GM19025 (cell line): ENCODE results near the gene RUFY3.
"Not testable (repeated sequence)": the region's sequence is repeated elsewhere in the genome, so short reads cannot be mapped to it uniquely, and the experiment has no call there.

Experiments used
- ATAC-seq: cut with Tn5 transposase; IDR thresholded peaks from one replicate; pipeline ENCODE4 v1.9.1; 2021; ENCODE audit warnings: mild to moderate bottlenecking, low read depth, moderate library complexity; ENCODE audit not compliant: unreplicated experiment

Gene RUFY3

DNA sequence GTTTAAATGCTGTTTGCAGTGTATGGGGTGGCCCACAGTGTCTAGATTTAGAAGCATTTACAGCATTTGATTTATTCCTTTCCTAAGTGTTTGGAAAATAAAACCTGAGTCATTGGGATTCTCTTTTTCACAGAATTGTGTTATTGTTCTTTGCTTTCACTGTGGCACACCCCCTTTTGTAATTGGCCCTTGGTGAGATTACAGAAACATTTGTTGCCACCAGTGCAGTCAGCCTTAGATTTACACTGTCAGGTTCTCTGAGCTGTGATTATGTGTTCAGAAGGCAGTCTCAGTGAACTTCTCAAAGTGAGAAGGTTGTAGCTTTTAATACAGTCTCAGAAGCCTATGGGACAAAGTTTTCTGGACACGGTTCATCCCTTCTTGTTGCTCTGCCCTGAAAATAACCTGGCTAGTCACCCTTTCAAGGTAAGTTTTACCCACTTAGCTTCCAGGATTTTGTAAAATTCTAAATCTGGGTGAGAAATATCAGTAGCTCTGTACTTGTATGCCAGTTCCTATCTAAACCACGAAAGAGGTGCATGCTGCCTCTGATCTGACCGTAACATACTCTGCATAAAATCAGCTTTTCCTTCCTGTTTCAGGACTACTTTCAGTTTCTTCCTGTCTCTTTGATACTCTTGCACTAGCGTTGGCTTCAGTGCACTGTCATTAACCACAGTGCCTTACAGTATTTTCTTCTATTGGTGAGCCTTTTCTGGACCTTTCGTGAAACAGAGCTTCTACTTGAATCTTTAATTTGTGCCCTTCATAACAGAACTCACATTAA is 12.6 kb downstream of the RUFY3 start:
- ATAC-seq = peak; percentile 86

DNA sequence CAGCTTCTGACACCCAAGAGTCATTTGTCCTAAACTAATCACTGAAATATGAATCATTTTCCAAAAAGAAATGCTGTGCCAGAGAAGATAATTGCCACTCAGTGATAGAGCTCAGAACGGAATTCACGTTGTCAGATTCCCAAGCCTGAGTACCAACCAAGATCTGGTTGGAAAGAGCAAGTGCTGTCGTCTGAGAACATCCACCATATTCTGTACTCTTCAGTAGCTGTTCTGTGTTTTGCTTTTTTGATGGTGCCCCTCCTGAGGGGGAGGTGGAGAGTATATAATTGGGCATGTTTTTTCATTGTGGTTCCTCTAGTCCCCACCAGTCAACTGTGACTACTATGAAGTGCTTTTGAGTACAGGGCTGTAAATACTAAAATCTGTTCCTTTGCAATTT is 13.2 kb downstream of the RUFY3 start:
- no peak for ATAC-seq

DNA sequence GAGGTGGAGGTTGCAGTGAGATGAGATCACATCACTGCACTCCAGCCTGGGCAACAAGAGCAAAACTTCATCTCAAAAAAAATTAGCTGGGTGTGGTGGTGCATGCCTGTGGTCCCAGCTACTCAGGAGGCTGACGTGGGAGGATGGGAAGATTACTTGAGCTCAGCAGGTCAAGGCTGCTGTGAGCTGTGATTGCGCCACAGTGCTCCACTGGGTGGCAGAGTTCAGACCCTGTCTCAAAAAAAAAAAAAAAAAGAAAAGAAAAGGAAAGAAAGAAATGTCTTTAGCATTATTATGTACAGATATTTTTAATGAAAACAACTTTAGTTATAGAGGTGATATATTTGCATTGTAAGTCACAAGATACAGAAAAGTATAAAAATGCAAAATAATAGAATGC is 14.2 kb downstream of the RUFY3 start:
- not testable (repeated sequence) for ATAC-seq

DNA sequence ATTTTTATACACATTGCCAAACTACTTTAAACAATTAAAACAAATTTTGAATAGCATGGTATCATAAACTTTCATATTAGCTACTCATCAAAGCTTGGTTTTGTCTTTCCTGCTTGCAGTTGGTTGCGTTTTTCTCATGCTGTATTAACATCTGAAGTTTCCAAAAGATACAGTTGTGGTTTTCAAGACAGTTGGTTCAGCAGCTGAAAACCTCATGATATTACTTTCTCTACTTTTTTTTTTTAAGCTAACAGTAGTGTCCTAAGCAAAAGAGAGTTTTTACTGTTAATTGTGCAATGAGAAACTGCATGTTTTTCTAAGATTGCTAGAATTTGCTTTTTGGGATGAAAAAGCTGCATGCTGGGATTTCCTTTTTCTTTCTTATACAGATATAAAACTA is 15.2 kb downstream of the RUFY3 start:
- ATAC-seq = no peak

DNA sequence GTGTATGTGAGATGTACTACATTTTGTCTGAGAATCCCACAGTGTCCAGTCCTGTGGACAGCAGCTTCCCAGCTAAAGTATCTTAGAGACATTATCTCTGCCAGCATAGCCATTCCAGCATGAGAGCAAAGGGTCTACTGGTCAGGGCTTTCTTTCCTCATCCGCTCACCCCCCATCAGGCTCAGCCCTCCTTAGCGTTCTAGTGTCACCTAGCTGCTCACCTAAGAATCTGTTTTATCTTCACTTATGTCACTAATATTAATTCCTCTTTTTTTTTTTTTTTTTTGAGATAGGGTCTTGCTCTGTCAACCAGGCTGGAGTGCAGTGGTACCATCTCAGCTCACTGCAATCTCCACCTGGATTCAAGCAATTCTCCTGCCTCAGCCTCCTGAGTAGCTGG is 15.6 kb downstream of the RUFY3 start:
- ATAC-seq = no peak

DNA sequence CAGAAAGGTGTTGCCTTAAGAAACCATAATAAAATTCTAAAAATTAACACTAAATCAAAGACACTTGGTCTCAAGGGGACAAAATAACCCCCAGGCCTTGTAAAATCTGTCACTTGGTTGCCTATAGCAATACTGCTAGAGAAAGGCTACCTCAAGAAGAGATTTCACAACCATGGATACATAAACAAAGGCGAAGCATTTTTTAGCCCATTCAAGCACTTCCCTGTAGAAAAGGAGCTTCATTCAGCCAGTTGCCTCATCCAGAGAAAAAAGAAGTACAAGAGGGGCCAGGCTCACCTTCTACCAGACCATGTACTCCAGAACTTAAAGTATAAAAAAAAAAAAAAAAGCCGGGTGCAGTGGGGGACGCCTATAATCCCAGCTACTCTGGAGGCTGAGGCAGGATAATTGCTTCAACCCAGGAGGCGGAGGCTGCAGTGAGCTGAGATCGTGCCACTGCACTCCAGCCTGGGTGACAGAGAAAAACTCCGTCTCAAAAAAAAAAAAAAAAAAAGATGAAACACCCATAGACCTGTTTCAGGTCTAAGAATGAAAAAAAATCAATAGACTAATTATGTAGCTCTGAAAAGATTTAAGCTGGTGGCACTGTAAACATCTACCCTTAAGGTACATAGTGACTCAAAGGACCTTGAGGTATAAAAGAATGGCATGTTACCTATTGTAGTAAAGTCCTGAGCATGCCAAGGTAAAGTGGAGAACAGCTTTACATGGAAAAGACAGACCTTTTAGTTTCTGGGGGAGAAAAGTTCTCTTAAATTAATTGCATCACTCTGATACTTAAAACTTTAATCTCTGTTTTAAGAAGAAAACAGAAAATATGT is 18.0 kb downstream of the RUFY3 start:
- ATAC-seq = no peak

DNA sequence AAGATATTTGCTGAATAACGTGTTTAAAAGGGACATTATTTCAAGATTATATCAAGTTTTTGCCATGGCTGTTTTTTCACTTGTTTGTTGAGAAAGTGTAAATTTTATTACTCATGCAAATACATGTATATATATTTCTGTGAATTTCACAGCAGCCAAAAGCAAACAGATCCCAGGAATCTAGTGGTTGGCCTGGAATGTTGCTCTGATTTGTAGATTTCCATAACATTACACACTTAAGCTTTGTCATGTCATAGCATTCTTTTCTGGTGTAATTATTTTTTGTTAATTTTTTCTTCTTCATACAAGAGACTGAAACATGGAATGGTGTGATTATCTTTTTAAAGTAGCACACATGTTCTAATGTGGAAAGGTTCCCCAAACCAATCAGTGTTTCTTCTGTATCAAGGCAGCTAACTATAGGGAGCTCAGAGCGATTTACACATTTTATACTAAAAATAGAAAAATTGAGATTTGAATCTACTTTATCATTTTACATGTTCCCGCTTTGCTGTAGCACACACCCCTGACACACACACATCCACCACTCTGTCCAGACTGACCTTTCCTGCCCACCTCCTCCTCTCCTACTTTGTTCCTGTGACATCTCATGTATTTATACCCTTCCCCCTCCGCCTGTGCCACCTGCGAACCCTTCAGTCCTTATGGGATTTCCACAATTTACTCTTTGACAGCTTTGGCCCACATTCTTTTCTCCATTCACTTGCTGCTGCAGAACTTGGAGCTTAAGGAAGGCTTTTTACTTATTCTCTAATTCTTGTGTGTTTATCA is 20.3 kb downstream of the RUFY3 start:
- ATAC-seq = no peak

DNA sequence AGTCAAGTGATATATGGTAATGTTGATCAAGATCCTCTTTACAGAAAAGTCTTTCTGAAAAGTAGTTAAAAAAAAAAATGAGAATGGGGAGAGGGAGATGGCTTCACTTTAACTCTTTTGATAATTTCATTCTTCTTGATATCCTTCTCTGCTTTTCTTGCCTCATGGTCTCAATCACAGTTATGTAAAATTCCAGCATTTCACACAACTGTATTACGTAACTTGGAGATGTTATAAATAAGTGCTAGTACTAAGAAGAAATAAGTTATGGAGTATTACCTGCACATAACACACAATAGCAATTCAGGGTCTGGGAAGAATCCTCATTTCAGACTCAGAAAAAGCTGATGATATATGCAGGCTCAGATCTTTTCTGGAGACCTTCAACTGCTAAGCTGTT is 22.0 kb downstream of the RUFY3 start:
- no peak for ATAC-seq

DNA sequence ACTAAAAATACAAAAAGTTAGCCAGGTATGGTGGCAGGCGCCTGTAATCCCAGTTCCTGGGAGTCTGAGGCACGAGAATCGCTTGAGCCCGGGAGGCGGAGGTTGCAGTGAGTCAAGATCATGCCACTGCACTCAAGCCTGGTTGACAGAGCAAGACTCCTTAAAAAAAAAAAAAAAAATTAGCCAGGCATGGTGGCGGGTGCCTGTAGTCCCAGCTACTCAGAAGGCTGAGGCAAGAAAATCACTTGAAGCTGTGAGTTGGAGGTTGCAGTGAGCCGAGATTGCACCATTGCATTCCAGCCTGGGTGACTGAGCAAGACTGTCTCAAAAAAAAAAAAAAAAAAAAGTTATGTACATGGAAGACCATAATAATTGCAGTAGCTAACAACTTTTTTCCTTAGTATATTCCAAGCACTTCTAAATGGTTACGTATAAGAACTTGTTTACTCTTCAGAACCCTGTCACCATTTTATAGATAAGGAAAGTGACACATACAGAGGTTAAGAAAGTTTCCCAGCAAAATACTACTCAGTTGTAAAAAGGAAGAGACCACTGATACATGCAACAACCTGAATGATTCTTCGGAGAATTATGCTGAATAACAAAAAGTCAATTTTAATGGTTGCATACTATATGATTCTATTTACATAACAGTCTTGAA is 24.5 kb downstream of the RUFY3 start:
- no peak for ATAC-seq

DNA sequence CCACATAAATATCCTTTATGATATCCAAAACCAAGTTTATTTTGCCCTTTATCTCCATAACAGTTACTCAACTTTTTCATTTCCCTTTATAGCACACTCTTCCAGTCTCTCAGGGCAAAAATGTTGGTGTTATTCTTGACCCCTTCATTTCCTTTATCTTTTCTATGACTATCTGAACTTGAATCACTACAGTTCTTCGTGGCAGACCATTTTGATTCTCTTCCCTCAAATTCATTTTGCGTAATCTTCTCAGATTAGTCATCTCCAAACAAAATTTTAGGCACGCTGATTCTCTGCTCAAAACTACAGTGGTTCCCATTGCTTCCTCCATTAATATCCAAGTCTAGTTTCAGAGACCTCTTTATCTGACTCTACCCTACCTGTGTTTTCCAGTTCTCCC is 26.1 kb downstream of the RUFY3 start:
- ATAC-seq = no peak

DNA sequence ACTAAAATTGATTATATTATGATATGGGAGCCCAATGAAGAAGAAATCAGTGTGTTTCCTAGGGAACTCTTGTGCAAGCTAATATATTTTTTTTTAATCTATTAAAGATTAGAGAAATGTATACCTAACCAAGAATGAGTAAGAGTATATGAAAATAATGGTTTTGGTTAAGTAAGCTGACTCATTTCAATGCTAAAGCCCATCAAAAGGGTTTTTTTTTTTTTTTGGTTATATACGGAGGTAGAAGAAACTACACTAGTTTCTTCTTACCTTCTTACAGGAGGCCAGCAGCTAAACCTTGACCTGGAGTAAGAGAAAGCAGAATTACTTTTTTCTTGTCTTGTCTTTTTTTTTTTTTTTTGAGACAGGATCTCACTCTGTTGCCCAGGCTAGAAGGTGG is 27.5 kb downstream of the RUFY3 start:
- ATAC-seq = peak; percentile 78

DNA sequence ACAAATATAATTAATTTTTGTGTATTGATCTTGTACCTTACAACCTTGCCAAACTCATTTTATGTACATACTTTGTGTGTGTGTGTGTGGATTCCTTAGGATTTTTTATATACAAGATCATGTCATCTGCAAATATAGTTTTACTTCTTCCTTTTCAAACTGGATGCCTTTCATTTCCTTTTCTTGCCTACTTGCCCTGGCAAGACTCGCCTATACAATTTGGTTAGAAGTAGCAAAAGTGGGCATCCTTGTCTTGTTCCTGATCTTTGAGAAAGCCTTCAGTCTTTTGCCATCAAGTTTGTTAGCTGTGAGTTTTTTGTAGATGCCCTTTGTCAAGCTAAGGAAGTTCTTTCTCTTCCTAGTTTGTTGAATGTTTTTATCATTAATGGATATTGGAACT is 30.5 kb downstream of the RUFY3 start:
- ATAC-seq = no peak

DNA sequence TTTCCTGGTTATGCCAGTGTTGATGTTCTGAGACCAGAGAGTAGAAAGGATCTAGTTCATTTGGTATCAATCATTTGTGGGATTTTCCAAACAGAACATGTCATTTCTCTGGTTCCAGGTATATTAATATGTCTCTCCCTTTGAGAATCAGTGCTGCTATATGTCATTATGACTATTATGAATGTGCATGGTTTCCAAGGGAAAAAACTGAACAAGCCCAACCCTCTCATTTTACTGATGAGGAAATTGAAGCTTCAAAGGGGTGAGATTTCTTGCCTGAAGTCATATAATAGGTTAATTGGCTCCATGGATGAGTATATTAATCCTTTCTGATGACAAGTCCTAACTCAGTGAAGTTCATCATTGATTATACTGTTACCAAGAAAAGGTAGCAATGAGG is 31.9 kb downstream of the RUFY3 start:
- ATAC-seq = no peak

DNA sequence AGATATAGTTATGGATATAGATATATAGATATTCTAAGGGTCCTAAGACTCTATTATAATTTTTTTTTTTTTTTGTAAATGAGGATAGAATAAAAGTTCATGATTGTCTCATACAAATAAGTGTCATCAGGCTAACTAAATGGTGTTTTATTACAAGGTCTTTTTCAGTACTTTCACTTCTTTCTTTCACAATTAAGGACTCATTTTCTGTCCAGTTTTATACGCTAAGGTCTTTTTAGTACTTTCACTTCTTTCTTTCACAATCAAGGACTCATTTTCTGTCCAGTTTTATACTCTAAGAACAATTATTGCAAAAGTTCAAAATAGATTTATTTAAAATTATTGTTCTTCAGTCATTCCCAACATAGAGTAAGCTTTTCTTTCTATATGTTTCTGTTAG is 32.7 kb downstream of the RUFY3 start:
- ATAC-seq = no peak

DNA sequence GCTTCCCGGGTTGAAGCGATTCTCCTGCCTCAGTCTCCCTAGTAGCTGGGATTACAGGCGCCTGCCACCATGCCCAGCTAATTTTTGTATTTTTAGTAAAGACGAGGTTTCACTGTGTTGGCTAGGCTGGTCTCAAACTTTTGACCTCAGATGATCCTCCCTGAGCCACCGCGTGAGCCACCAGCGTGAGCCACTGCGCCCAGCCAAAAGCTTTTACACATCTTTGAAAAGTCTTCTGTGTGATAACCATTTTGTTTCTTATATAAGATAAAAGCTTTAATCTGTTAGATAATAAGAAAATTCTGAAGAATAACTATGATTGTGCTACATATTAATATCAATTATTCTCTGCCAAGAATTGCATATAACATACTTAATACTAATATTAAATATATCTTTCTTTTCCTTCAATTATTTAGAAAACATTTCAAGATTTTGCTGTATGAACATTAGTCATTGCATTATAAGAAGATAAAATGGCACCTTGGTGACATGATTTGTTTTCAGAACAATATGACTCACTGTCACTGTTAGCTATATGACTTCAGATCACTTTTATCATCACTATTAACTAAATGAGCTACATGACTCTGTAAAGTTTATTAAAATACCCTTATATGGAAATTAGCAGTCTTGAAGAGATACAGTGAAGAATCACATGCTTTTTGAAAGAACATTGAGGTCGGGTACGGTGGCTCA is 33.4 kb downstream of the RUFY3 start:
- ATAC-seq = no peak

DNA sequence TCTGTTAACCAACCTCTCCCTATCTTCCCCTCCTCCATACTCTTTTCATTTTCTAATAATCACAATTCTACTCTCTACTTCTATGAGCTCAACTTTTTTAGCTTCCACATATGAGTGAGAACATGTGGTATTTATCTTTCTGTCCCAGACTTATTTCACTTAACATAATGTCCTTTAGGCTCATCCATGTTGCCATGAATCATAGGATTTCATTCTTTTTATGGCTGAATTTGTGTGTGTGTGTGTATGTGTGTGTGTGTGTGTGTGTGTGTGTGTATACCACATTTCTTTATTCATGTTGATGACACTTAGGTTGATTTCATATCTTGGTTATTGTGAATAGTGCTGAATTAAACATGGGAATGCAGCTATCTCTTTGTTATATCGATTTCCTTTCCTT is 37.4 kb downstream of the RUFY3 start:
- ATAC-seq = no peak

DNA sequence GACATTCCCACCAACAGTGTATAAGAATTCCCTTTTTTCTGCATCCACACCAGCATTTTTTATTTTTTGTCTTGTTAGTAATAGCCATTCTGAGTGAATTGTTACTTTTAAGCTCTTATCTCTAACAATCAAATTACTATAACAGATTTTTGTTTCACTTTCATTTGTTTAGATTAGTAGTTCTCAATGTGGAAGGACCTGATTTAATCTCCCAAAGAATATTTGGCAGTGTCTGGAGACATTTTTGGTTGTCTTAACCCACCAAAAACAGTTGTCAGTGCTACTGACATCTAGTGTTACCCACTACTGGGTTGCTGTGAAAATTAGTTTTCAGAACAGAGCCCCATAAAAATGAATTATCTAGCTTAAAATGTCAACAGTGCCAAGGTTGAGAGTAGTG is 37.9 kb downstream of the RUFY3 start:
- ATAC-seq = no peak

DNA sequence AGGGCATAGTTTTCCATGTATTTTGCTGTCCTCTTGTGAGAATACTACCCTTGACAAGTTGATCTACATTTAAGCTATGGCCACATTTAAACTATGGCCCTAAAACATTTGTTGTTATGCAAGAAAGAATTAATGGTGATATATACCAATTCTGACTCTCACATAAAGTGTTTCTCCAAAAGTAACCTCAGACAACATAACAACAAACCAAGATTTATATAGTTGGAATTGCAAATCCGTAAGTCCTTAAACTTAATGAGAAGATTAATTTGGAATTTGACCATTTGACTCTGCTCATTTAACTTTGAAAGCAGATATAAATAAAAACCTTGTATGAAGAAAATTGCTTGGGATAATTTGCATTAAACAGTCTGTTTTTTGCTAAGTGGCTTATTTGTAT is 38.9 kb downstream of the RUFY3 start:
- ATAC-seq = no peak

DNA sequence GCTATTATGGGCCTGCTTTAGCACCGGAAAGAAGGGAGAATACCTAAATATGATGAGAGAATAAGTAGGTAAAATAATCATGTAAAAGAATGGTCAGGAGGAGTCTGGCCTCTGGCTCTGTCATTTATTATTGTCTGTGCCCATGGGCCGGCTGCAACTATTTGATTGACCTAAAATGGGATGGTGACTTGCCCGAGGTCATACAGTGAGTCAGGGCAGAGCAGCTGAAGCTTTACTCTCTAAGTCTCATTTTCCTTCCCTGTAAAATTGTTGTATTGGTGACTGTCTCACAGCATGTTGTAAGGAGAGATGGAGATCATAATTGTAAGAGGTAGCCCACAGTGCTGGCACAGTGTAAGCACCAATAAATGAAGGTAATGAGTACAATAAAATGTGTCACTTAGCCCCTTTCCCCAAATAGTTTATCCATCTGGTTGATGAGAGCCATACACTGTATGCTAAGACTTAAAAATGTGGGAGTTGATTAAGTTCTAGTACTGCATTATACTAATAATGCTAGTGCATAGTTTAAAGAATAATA is 39.6 kb downstream of the RUFY3 start:
- no peak for ATAC-seq

DNA sequence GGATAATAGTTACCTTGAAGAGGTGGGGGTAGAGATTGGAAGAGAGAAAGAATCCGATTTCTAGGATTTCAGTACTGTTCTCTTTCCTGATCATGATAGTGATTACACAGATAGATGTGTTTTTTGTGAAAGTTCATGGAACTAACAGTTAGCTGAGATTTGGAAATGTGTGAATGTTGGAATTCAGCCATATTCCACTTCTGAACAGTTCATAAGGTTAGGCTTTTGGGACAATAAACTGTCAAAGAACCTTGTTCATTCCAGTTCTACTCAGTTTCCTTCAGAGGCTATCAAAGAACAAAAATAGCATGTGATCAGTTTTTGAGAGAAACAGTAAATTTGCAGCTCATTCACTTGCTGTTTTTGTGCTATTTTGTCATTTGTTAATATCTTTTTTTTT is 43.6 kb downstream of the RUFY3 start:
- no peak for ATAC-seq
